ENCODE results near the gene CHMP4B.
A peak's percentile ranks its signal among the peaks of the same experiment; 100 is the strongest.

Gene CHMP4B

GRCh38 chr20:33810885-33811775 lies at the start of gene CHMP4B:
Gene CHMP4B, plus strand, starts transcription at chr20:33811348. Its CDS starts 121 bp downstream, at chr20:33811469.
- peak; percentile 97 for DNase-seq (ENCODE audit: low spot score)

GRCh38 chr20:33761698-33762250 lies 49.4 kb upstream of the CHMP4B start:
- no peak for DNase-seq (ENCODE audit: low spot score)

GRCh38 chr20:33765099-33765498 lies 46.0 kb upstream of the CHMP4B start:
- no peak for DNase-seq (ENCODE audit: low spot score)

GRCh38 chr20:33765592-33765991 lies 45.6 kb upstream of the CHMP4B start:
- no peak for DNase-seq (ENCODE audit: low spot score)

GRCh38 chr20:33766686-33767085 lies 44.5 kb upstream of the CHMP4B start:
- DNase-seq (ENCODE audit: low spot score): no peak

GRCh38 chr20:33767777-33768138 lies 43.4 kb upstream of the CHMP4B start:
- DNase-seq (ENCODE audit: low spot score): no peak

- DNase-seq (ENCODE audit: low spot score): no peak
Observed at GRCh38 chr20:33769043-33769442, 42.1 kb upstream of the CHMP4B start.

GRCh38 chr20:33770005-33770404 lies 41.1 kb upstream of the CHMP4B start:
- no peak for DNase-seq (ENCODE audit: low spot score)

- DNase-seq (ENCODE audit: low spot score): no peak
Observed at GRCh38 chr20:33771938-33772337, 39.2 kb upstream of the CHMP4B start.

GRCh38 chr20:33772439-33772838 lies 38.7 kb upstream of the CHMP4B start:
- no peak for DNase-seq (ENCODE audit: low spot score)

- DNase-seq (ENCODE audit: low spot score): no peak
Observed at GRCh38 chr20:33773412-33774089, 37.6 kb upstream of the CHMP4B start.

- DNase-seq (ENCODE audit: low spot score): no peak
Observed at GRCh38 chr20:33777816-33778215, 33.3 kb upstream of the CHMP4B start.

GRCh38 chr20:33781133-33781532 lies 30.0 kb upstream of the CHMP4B start:
- DNase-seq (ENCODE audit: low spot score): no peak

GRCh38 chr20:33781945-33782344 lies 29.2 kb upstream of the CHMP4B start:
- DNase-seq (ENCODE audit: low spot score): no peak

GRCh38 chr20:33783256-33783655 lies 27.9 kb upstream of the CHMP4B start:
- DNase-seq (ENCODE audit: low spot score): no peak

GRCh38 chr20:33783818-33784217 lies 27.3 kb upstream of the CHMP4B start:
- DNase-seq (ENCODE audit: low spot score): no peak

- no peak for DNase-seq (ENCODE audit: low spot score)
Observed at GRCh38 chr20:33784225-33784624, 26.9 kb upstream of the CHMP4B start.

- DNase-seq (ENCODE audit: low spot score): no peak
Observed at GRCh38 chr20:33785503-33785902, 25.6 kb upstream of the CHMP4B start.

- no peak for DNase-seq (ENCODE audit: low spot score)
Observed at GRCh38 chr20:33787253-33787891, 23.8 kb upstream of the CHMP4B start.

GRCh38 chr20:33788351-33789049 lies 22.6 kb upstream of the CHMP4B start:
- DNase-seq (ENCODE audit: low spot score): no peak

- no peak for DNase-seq (ENCODE audit: low spot score)
Observed at GRCh38 chr20:33789109-33789857, 21.9 kb upstream of the CHMP4B start.

Data from HuH-7.5 (cell line).